GM18511 (cell line): ENCODE measurements around the gene KSR2.

ENCODE experiments used
- ATAC-seq: cut with Tn5 transposase; IDR thresholded peaks from one replicate; pipeline ENCODE4 v1.9.1; 2021; ENCODE audit warnings: mild to moderate bottlenecking, moderate library complexity; ENCODE audit not compliant: unreplicated experiment

Gene KSR2

DNA sequence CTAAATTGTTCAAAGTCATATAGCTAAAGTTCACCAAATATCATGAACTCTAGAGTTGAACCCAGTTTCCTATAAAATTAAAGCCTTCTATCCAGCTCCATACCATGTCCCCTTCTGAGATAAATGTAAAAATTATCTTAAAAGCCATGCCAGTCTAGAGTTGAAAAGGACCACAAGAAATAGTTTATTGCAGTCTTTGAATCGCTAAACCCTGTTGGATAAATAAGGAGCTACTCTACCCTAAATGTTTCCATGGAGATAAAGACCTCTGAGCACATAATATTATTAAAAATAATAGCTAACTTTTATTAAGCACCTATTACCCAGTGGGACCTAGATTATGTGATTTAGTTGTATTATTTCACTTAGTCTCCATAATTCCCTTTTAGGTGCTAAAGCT lies 379.8 kb downstream of the KSR2 start:
- no peak for ATAC-seq

DNA sequence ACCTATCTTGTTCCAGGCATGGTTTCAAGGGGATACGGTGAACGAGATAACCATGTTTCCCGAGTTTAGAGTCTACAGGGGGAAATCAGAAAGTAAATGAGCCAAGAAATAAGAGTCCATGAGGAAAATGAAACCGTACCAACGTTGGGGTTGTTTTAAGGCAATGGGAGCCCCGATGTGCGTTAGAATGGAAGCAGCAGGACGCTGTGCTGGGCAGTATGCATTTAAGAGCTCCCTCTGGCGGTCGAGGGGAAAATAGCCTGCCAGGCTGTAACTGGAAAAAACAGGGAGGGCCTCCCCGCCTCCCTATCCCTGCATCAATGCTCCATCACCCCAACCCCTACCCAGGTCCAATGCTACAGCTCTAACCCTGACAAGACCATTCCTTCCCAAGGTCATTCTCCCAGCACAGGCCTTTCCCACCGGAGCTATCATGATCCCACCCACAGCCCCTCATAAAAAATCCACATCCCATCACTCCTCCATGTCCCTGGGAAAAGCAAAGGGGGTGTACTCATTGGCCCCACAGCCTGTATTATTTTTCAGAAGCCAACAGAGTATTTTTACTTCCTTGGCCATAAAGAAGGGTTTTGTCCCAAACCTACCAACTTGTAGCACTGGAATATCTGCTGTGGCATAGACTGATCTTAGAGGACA lies 381.0 kb downstream of the KSR2 start:
- no peak for ATAC-seq

GRCh38 chr12:117583677-117584225 lies 385.0 kb downstream of the KSR2 start:
- ATAC-seq = no peak

DNA sequence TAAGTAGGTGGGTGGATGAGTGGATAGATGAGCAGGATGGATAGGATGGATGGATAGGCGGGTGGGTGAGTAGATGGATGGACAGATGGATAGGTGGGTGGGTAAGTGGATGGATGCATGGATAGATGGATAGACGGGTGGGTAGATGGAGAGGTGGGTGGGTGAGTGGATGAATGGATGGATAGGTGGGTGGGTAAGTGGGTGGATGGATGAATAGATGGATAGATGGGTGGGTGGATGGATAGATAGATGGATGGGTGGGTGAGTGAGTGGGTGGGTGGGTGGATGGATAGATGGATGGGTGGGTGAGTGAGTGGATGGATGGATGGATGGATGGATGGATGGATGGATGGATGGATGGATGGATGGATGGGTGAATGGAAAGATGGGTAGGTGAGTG lies 385.7 kb downstream of the KSR2 start:
- ATAC-seq = no peak

DNA sequence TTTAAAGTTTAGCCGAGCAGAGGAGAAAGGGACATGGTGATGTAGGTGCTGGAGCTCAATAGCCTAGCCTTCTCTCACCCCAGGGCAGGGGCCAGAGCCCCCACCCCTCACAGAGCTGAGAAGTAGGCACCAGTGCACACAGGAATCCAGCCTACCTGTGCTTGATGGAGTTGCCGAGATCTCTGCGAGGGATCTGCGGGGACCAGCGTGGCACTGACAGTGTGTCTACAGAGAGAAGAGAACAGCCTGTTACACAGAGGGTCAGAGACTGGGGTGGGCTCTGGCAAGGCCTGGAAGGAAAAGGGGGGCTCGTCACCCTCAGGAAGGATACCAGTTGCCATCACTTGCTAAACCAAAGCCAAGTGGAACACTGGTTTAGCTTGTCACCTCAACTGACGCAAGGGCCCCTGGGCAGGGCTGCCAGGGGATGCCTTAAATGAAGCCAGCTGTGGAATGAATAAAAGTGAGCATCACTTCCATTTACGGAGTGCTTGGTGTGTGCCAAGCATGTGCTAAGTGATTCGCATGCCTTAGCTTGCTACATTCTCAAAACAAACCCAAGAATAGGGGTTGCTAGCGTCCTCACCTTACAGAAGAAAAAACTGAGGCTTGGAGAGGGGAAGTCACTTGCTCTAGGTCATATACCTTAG lies 386.5 kb downstream of the KSR2 start:
- ATAC-seq = no peak

GRCh38 chr12:117580718-117581062 lies 388.1 kb downstream of the KSR2 start:
- ATAC-seq = no peak

DNA sequence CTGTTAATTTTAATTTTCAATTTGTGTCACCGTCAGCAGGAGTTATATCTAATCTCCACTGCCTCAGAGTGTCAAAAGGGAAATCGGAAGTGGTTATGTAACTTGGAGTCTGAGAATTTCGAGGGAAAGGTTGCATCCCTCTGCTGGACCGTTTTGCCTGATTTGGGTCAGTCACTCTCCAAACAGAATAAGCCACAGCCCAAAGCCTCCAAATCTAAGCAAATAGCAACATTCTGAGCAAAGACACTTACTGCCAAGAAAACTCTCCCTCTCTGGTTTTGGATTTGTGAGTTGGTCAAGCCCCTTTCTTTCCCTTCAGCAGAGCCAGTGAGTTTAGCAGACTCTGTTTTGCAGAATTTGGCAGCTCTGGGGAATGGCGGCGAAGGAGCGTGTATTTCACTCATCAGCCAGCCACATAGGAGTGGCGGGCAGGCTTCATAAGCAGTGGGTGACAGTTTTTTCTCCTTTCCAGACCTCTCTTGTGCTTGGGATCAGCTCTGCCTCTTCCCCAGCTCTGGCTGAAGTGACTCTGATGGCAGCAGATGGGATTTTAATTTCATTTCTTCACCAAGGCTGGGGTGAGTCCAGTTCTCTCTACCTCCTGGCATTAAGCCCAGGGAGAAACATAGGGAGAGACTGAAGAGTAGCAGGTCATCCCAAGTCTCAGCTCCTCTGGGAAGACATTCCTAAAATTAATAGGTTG lies 388.6 kb downstream of the KSR2 start:
- ATAC-seq = no peak

- ATAC-seq = no peak
Measured at GRCh38 chr12:117577122-117577657, 391.6 kb downstream of the KSR2 start.

GRCh38 chr12:117576053-117576452 lies 392.7 kb downstream of the KSR2 start:
- ATAC-seq = no peak

- no peak for ATAC-seq
Measured at GRCh38 chr12:117574655-117575054, 394.1 kb downstream of the KSR2 start.

GRCh38 chr12:117572755-117573154 lies 396.0 kb downstream of the KSR2 start:
- no peak for ATAC-seq

GRCh38 chr12:117571321-117571720 lies 397.5 kb downstream of the KSR2 start:
- ATAC-seq = no peak

- no peak for ATAC-seq
Measured at GRCh38 chr12:117570608-117571007, 398.2 kb downstream of the KSR2 start.

- ATAC-seq = no peak
Measured at GRCh38 chr12:117567644-117568216, 401.1 kb downstream of the KSR2 start.

- ATAC-seq = no peak
Measured at GRCh38 chr12:117564881-117565280, 403.9 kb downstream of the KSR2 start.

DNA sequence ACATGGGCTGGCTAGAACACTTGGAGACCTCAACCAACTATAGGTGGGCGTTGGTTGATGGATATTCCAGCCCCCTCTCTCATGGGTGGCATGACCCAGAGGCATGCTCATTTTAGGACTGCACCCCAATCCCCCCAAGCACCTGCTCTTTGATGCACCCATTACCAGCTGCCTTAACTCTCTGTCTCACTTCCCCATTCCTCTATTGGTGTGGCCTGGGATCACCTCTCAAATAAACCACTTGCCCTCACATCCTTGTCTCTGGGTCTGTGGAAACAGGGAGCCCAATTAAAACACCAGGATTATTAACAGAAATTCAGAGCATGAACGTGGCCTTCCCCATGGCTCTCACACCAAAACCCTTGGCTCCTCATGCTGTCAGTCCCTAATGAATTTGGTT lies 405.1 kb downstream of the KSR2 start:
- ATAC-seq = no peak

DNA sequence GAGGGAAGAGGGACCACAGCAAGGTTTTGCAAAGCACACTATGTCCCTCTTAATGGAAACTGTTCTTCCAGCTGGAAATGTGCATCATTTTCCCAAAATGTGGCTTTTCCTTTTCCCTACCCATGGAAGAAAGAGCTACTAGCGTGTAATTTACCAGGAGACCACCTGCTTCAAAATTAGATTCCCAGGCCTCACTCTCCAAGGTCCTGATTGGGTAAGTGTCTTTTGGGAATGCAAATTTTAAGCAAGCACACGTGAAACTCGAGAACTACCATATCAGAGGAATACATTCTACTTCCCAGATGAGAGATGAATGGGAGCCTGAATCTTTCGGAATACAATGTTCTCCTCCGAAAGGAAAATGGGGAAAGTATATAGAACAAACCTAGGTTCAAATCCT lies 405.8 kb downstream of the KSR2 start:
- ATAC-seq = no peak

DNA sequence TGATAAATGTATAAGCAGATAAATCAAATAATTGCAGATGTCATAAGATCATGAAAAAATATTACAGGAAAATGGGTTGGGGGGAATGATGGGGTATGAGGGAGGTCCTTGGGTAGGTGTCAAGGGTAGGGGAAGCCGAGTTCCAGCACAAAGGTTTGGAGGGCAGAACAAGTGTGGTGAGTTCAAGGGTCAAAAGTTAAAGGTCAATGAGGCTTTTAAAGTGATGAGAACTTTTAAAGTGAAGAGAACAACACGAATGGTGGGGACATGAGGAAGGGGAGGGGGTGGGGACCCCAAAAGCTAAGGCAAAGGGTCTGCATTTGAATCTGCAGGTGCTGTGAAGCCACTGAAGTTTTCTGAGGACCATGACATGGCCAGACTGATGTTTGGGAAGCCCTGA lies 406.8 kb downstream of the KSR2 start:
- ATAC-seq = no peak

GRCh38 chr12:117559978-117560377 lies 408.8 kb downstream of the KSR2 start:
- ATAC-seq = no peak

DNA sequence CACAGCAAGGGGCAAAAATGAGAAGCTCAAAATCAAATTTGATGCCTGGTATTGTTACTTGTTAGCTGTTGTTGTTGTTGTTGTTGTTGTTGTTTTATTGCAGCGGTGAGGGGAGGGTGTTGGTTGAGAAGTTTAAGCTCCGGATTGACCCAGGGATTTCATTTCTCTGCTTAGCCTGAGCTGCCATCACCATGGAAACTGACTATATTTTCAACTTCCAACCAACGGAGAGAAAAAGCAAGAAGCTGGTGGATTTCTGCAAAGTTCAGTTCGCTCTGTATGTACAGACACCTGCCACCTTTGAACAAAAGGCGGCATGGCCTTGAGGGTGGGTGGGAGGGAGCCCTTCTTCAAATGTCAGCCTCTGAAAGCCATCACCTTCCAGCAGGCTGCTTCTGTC lies 412.9 kb downstream of the KSR2 start:
- no peak for ATAC-seq

DNA sequence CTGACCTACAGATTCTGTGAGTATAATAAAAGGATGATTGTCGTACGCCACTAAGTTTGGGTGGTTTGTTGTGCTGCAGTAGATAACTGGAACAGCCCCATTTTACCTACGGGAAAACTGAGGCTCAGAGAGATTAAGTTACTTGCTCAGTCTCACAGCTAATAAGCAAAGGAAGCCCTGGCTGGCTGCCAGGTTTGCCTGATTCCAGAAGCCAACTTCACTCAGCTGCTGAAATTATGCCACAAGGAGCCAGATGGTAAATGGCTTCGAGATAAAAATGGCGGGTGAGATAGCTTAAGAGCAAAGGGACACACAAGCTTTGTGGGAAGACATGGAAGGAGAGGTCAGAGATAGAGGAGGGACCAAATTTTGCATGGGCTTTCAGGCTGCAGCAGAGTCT lies 415.8 kb downstream of the KSR2 start:
- ATAC-seq = no peak
